B cell (primary cell): Measurements from ENCODE around the gene CRTC1.

ENCODE experiments used
- EZH2 ChIP-seq: IDR thresholded peaks from 2 replicates; pipeline ENCODE4 v1.6.1; 2012; ENCODE audit warnings: borderline replicate concordance, low read depth, mild to moderate bottlenecking, moderate library complexity, low read length; ENCODE audit not compliant: insufficient read depth, poor library complexity, severe bottlenecking
- TF ChIP-seq, protein P1 (sequence below): fragments of 200-600 bp; IDR thresholded peaks from one replicate; pipeline ENCODE4 v1.8.0; 2022; ENCODE audit warnings: antibody characterized with exemption, mild to moderate bottlenecking

DNA sequence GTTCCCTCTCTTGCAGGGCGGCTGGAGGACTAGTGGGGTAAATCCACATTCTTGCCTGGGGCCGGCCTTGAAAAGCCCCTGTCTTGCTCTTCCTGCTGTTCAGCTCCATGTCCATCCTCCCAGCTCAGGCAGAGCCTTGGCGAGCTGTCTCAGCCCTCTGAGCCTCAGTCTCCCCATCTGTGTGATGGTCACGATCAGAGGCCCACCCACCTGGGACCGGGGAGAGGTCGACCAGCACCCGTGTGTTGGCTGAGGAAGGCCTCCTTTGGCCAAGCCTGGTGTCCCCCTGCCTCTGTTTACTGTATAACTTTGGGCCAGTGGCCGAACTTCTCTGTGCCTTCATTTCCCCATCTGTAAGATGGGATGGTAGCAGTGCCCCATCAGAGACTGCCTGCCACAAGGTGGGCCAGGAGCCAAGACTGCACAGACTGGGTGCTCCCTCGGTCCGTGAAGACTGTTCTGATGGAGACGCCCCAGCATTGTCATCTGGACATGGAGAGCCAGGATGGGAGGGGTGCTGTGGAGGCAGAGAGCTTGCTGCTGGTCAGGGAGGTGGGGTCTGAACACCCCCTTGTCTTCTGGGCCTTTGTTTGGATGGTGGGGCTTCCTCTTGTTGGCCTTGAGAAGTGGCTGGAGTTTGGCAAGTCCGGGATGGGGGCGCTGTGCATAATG is 28.2 kb upstream of the CRTC1 start:
- TF ChIP-seq, protein P1, sequence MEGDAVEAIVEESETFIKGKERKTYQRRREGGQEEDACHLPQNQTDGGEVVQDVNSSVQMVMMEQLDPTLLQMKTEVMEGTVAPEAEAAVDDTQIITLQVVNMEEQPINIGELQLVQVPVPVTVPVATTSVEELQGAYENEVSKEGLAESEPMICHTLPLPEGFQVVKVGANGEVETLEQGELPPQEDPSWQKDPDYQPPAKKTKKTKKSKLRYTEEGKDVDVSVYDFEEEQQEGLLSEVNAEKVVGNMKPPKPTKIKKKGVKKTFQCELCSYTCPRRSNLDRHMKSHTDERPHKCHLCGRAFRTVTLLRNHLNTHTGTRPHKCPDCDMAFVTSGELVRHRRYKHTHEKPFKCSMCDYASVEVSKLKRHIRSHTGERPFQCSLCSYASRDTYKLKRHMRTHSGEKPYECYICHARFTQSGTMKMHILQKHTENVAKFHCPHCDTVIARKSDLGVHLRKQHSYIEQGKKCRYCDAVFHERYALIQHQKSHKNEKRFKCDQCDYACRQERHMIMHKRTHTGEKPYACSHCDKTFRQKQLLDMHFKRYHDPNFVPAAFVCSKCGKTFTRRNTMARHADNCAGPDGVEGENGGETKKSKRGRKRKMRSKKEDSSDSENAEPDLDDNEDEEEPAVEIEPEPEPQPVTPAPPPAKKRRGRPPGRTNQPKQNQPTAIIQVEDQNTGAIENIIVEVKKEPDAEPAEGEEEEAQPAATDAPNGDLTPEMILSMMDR: no peak
- TF ChIP-seq EZH2: no peak
